SK-N-SH (cell line): ENCODE results near the gene FAM3C. TPM values are rescaled to one million over a fixed set of nuclear protein-coding genes. Genes with fewer than 3 reads are reported as not detected.

Source experiments
- CTCF ChIA-PET: fragments of 300-600, 350-600 bp; formaldehyde crosslinking; extraction: SDS; loops from one replicate; lab custom pipeline; 2021; lab: Yijun Ruan, JAX
- POLR2A ChIA-PET: fragments of 350-600 bp; sonication (Branson Sonifier 250); formaldehyde crosslinking; extraction: SDS; loops from one replicate; lab custom pipeline; 2020; ENCODE audit warnings: antibody characterized with exemption, inconsistent platforms; lab: Yijun Ruan, JAX
- DNase-seq: peaks from one replicate; pipeline ENCODE4 v3.0.0; 2012
- H2AFZ ChIP-seq: fragments of 200-600 bp; sonication (generic); 2 replicates; pipeline ENCODE4 v1.8.1; 2016; ENCODE audit warnings: antibody characterized with exemption, mild to moderate bottlenecking, low read depth
- H3F3A ChIP-seq: fragments of 200-600 bp; sonication (generic); replicated peaks from 2 replicates; pipeline ENCODE3; 2016; ENCODE audit warnings: antibody characterized with exemption, mild to moderate bottlenecking; ENCODE audit not compliant: insufficient read depth
- H3K27ac ChIP-seq, 2 experiments: fragments of 200-500 bp in 1 of 2; fragments of 200-600 bp in 1 of 2; sonication (Bioruptor generic) in 1 of 2; sonication (generic), shearing (Covaris generic) in 1 of 2; 2 replicates each; pipeline versions ENCODE4 v1.5.1 to v1.6.1; 2014 to 2016; ENCODE audit warnings: low read depth in 2 of 2, inconsistent platforms in 1 of 2, low read length in 1 of 2, mild to moderate bottlenecking in 1 of 2, mixed read lengths in 1 of 2
- H3K27me3 ChIP-seq: fragments of 200-600 bp; sonication (generic), shearing (Covaris generic); 2 replicates; pipeline ENCODE4 v1.6.1; 2016; ENCODE audit warnings: mixed run types; ENCODE audit not compliant: insufficient read depth
- H3K36me3 ChIP-seq, 2 experiments: fragments of 200-500 bp in 1 of 2; fragments of 200-600 bp in 1 of 2; sonication (Bioruptor generic) in 1 of 2; sonication (generic) in 1 of 2; replicated peaks in 1 of 2; 2 replicates each; pipeline versions ENCODE3 to v1.5.1; 2014 to 2016; ENCODE audit warnings: low read length in 1 of 2, mild to moderate bottlenecking in 1 of 2; ENCODE audit not compliant: insufficient read depth in 2 of 2, control insufficient read depth in 1 of 2
- H3K4me1 ChIP-seq, 2 experiments: fragments of 200-500 bp in 1 of 2; fragments of 200-600 bp in 1 of 2; sonication (Bioruptor generic) in 1 of 2; sonication (generic), shearing (Covaris generic) in 1 of 2; 2 replicates each; pipeline versions ENCODE4 v1.5.1 to v1.6.1; 2014 to 2016; ENCODE audit warnings: low read depth in 1 of 2, low read length in 1 of 2, mixed run types in 1 of 2; ENCODE audit not compliant: insufficient read depth in 2 of 2, control insufficient read depth in 1 of 2
- H3K4me2 ChIP-seq: fragments of 200-600 bp; sonication (generic), shearing (Covaris generic); 2 replicates; pipeline ENCODE4 v1.6.1; 2017; ENCODE audit warnings: mixed run types
- H3K4me3 ChIP-seq, 2 experiments: fragments of 200-500 bp in 1 of 2; fragments of 200-600 bp in 1 of 2; sonication (Bioruptor generic) in 1 of 2; sonication (generic), shearing (Covaris generic) in 1 of 2; 2 replicates each; pipeline versions ENCODE4 v1.5.1 to v1.8.1; 2014 to 2016; ENCODE audit warnings: low read depth in 2 of 2, inconsistent platforms in 1 of 2, low read length in 1 of 2, mild to moderate bottlenecking in 1 of 2, mixed read lengths in 1 of 2, moderate library complexity in 1 of 2
- H3K79me2 ChIP-seq: fragments of 200-600 bp; sonication (generic); 2 replicates; pipeline ENCODE4 v1.8.1; 2017; ENCODE audit warnings: mild to moderate bottlenecking; ENCODE audit not compliant: insufficient read depth
- H3K9ac ChIP-seq: fragments of 200-600 bp; sonication (generic); 2 replicates; pipeline ENCODE4 v1.6.1; 2017; ENCODE audit warnings: mixed run types
- H3K9me2 ChIP-seq: fragments of 200-600 bp; sonication (generic); 2 replicates; pipeline ENCODE4 v1.6.1; 2017; ENCODE audit warnings: mixed run types
- H3K9me3 ChIP-seq: fragments of 200-600 bp; sonication (generic); 2 replicates; pipeline ENCODE4 v1.6.1; 2017; ENCODE audit warnings: mixed run types, mild to moderate bottlenecking, moderate library complexity
- H4K20me1 ChIP-seq: fragments of 200-600 bp; sonication (generic); 2 replicates; pipeline ENCODE4 v1.6.1; 2017; ENCODE audit warnings: mild to moderate bottlenecking, mixed run types; ENCODE audit not compliant: insufficient read depth
- ELF1 ChIP-seq: IDR thresholded peaks from 2 replicates; pipeline ENCODE4 v1.4.0; 2012
- FOXJ3 ChIP-seq: sonication (generic); formaldehyde crosslinking; IDR thresholded peaks from 2 replicates; pipeline ENCODE4 v1.5.1; 2020; ENCODE audit warnings: mild to moderate bottlenecking, missing genetic modification reagents
- GATA2 ChIP-seq: sonication (generic); formaldehyde crosslinking; IDR thresholded peaks from 2 replicates; pipeline ENCODE4 v1.5.0; 2020; ENCODE audit warnings: mild to moderate bottlenecking, missing genetic modification reagents
- MXI1 ChIP-seq: IDR thresholded peaks from 2 replicates; pipeline ENCODE4 v1.6.1; 2012; ENCODE audit warnings: mild to moderate bottlenecking, low read depth, low read length, improper control_type of control experiment
- NRF1 ChIP-seq: IDR thresholded peaks from 2 replicates; pipeline ENCODE4 v1.6.1; 2012; ENCODE audit warnings: low read depth, mild to moderate bottlenecking, low read length
- RAD21 ChIP-seq: IDR thresholded peaks from 2 replicates; pipeline ENCODE4 v1.6.1; 2012; ENCODE audit warnings: mild to moderate bottlenecking, low read length
- RCOR1 ChIP-seq: fragments of 150-350 bp; IDR thresholded peaks from 2 replicates; pipeline ENCODE4 v1.6.1; 2017; ENCODE audit warnings: antibody characterized with exemption, low read length
- RFX5 ChIP-seq: IDR thresholded peaks from 2 replicates; pipeline ENCODE4 v1.6.1; 2012; ENCODE audit warnings: mild to moderate bottlenecking, improper control_type of control experiment, low read length
- RXRA ChIP-seq: IDR thresholded peaks from 2 replicates; pipeline ENCODE4 v1.4.0; 2012; ENCODE audit warnings: low read depth, mild to moderate bottlenecking, borderline replicate concordance
- SIN3A ChIP-seq: IDR thresholded peaks from 2 replicates; pipeline ENCODE4 v1.6.1; 2012; ENCODE audit warnings: low read depth, mild to moderate bottlenecking, low read length, moderate library complexity, borderline replicate concordance
- SMC3 ChIP-seq: IDR thresholded peaks from 2 replicates; pipeline ENCODE4 v1.6.1; 2012; ENCODE audit warnings: low read depth, low read length, improper control_type of control experiment
- TEAD4 ChIP-seq: IDR thresholded peaks from 2 replicates; pipeline ENCODE4 v1.4.0; 2012; ENCODE audit warnings: mild to moderate bottlenecking, borderline replicate concordance; ENCODE audit not compliant: insufficient read depth
- ZBTB33 ChIP-seq: IDR thresholded peaks from 2 replicates; pipeline ENCODE4 v1.4.0; 2012; ENCODE audit warnings: low read depth, borderline replicate concordance
- WGBS: methylation state at CpG from one replicate; pipeline ENCODE4 v1.1.6; 2017; ENCODE audit warnings: low lambda C conversion rate; 5-methylcytosine and 5-hydroxymethylcytosine counted together
- polyA plus RNA-seq, 3 experiments: library from polyadenylated mRNA; depleted of rRNA; stranded (reverse); fragments of >200 nt; gene quantifications; 2 replicates each; pipeline ENCODE4 v1.2.3, GENCODE V29; 2012
- TF ChIP-seq, protein P1 (sequence below): fragments of 200-600 bp; sonication (generic); IDR thresholded peaks from 2 replicates; pipeline ENCODE4 v1.6.1; 2017; ENCODE audit warnings: antibody characterized with exemption, mild to moderate bottlenecking, moderate library complexity

Gene FAM3C
- polyA plus RNA-seq, 1 of the 3 experiments (the other 2 are of a cell fraction): 80.0 TPM

DNA sequence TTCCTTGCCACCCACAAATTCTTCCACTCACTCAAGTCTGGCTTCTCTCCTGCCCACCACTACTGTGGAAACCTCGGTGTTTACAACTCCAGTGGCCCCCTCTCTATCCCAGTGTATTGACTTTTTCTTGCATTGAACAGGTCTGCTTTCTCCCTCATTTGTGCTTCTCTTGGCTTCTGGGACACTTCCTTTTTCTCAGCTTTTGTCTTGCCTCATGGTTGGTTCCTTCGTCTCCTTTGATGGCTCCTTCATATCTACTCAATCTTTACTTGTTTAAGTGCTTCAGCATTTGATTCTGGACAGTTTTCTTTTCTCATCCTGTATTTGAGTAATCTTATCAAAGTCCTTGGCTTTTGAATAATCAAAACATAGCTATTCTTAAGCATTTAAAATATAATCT is 35.9 kb upstream of the FAM3C start:
- Histone ChIP-seq H3F3A (no peaks in the 10 kb centered on the region), H3K27me3 (no peaks in the 10 kb centered on the region), H3K4me1 (no peaks in the 10 kb centered on the region), H4K20me1 (no peaks in the 10 kb centered on the region), H2AFZ (peak overlapping the region; percentile 42; the same call in 1 of the 2 replicates), H3K4me3 (no peak overlapping the region), H3K4me2 (no peak overlapping the region), H3K9me3 (no peaks in the 10 kb centered on the region), H3K27ac (no peak overlapping the region), H3K9ac (no peak overlapping the region), H3K79me2 (no peaks in the 10 kb centered on the region), H3K36me3 (no peaks in the 10 kb centered on the region), H3K9me2 (no peaks in the 10 kb centered on the region)
- CTCF ChIA-PET: interaction anchor here (0.5 to 0.6 kb wide), 3 partner anchors 32 to 143 kb away, joined by 3 to 4 read pairs (median 3); no protein-coding TSS in a partner anchor
- 77% methylated on average over 2 of the region's 2 CpGs for WGBS
- TF ChIP-seq RCOR1 (no peak), MXI1 (no peak), FOXJ3 (no peak)
- no peak for DNase-seq
- POLR2A ChIA-PET: no interaction called here

- H3K4me2 ChIP-seq: no peak overlapping the region
- no peak overlapping the region for H3K9ac ChIP-seq
- no peaks in the 10 kb centered on the region for H3K79me2 ChIP-seq
- H3K4me1 ChIP-seq: no peaks in the 10 kb centered on the region
- 52% methylated on average over 2 of the region's 2 CpGs for WGBS
- peak overlapping the region; percentile 42; the same call in 1 of the 2 replicates for H2AFZ ChIP-seq
- TF ChIP-seq, protein P1, sequence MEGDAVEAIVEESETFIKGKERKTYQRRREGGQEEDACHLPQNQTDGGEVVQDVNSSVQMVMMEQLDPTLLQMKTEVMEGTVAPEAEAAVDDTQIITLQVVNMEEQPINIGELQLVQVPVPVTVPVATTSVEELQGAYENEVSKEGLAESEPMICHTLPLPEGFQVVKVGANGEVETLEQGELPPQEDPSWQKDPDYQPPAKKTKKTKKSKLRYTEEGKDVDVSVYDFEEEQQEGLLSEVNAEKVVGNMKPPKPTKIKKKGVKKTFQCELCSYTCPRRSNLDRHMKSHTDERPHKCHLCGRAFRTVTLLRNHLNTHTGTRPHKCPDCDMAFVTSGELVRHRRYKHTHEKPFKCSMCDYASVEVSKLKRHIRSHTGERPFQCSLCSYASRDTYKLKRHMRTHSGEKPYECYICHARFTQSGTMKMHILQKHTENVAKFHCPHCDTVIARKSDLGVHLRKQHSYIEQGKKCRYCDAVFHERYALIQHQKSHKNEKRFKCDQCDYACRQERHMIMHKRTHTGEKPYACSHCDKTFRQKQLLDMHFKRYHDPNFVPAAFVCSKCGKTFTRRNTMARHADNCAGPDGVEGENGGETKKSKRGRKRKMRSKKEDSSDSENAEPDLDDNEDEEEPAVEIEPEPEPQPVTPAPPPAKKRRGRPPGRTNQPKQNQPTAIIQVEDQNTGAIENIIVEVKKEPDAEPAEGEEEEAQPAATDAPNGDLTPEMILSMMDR: no peak
- TF ChIP-seq SIN3A (no peak), ELF1 (no peak)
- no peaks in the 10 kb centered on the region for H3F3A ChIP-seq
- ChIA-PET POLR2A (no interaction called here), CTCF (interaction anchor here (0.5 kb wide), 1 partner anchor 143 kb away, joined by 3 read pairs; no protein-coding TSS in a partner anchor)
- H3K27me3 ChIP-seq: no peaks in the 10 kb centered on the region
- no peaks in the 10 kb centered on the region for H4K20me1 ChIP-seq
- no peaks in the 10 kb centered on the region for H3K9me2 ChIP-seq
- no peaks in the 10 kb centered on the region for H3K36me3 ChIP-seq
- no peak overlapping the region for H3K4me3 ChIP-seq
- H3K9me3 ChIP-seq: no peaks in the 10 kb centered on the region
- no peak for DNase-seq
- H3K27ac ChIP-seq: no peak overlapping the region
Measured at GRCh38 chr7:121431389-121431995, 35.4 kb upstream of the FAM3C start.

DNA sequence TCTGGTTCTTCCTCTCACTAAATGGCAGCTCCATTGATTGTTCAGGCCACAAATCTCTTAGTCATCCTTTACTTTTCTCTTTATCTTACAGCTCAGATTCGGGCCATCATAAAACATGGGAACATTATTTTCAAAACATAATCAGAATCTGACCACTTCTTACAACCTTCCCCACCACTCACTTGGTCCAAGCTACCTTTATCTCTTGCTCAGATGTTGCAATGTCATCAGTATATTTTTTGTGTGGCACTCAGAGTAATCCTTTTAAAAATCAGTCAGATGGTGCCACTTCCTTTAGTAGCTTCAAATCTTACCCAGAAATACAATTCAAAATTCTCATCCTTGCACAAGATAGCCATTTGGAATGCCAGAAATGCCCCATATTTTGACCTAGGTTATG is 34.5 kb upstream of the FAM3C start:
- WGBS: 31% methylated on average over 1 of the region's 1 CpG
- POLR2A ChIA-PET: no interaction called here
- H3K4me2 ChIP-seq: no peak overlapping the region

More for the DNA sequence above, 34.5 kb upstream of the FAM3C start:
- H3K4me3 ChIP-seq: no peak overlapping the region
- H2AFZ ChIP-seq: no peak overlapping the region
- no peaks in the 10 kb centered on the region for H3K4me1 ChIP-seq
- no peak overlapping the region for H3K9ac ChIP-seq
- CTCF ChIA-PET: interaction anchor here (0.7 kb wide), 1 partner anchor 35 kb away, joined by 3 read pairs; no protein-coding TSS in a partner anchor
- no peak overlapping the region for H3K27ac ChIP-seq
- no peaks in the 10 kb centered on the region for H3K36me3 ChIP-seq
- no peaks in the 10 kb centered on the region for H3K79me2 ChIP-seq
- no peaks in the 10 kb centered on the region for H3F3A ChIP-seq
- H3K9me2 ChIP-seq: no peaks in the 10 kb centered on the region
- H4K20me1 ChIP-seq: no peaks in the 10 kb centered on the region
- no peaks in the 10 kb centered on the region for H3K27me3 ChIP-seq
- TF ChIP-seq ZBTB33 (no peak), RAD21 (no peak), TEAD4 (no peak), MXI1 (no peak), NRF1 (no peak), RFX5 (no peak), SMC3 (no peak), SIN3A (no peak), GATA2 (no peak), RXRA (no peak)
- no peaks in the 10 kb centered on the region for H3K9me3 ChIP-seq
- DNase-seq: no peak
